SK-N-SH (cell line): ENCODE results near the gene SELPLG. TPM values are rescaled to one million over a fixed set of nuclear protein-coding genes. Genes with fewer than 3 reads are reported as not detected.

Experiments used
- CTCF ChIA-PET: fragments of 300-600, 350-600 bp; formaldehyde crosslinking; extraction: SDS; loops from one replicate; lab custom pipeline; 2021; lab: Yijun Ruan, JAX
- POLR2A ChIA-PET: fragments of 350-600 bp; sonication (Branson Sonifier 250); formaldehyde crosslinking; extraction: SDS; loops from one replicate; lab custom pipeline; 2020; ENCODE audit warnings: antibody characterized with exemption, inconsistent platforms; lab: Yijun Ruan, JAX
- DNase-seq: peaks from one replicate; pipeline ENCODE4 v3.0.0; 2012
- H2AFZ ChIP-seq: fragments of 200-600 bp; sonication (generic); 2 replicates; pipeline ENCODE4 v1.8.1; 2016; ENCODE audit warnings: antibody characterized with exemption, mild to moderate bottlenecking, low read depth
- H3F3A ChIP-seq: fragments of 200-600 bp; sonication (generic); replicated peaks from 2 replicates; pipeline ENCODE3; 2016; ENCODE audit warnings: antibody characterized with exemption, mild to moderate bottlenecking; ENCODE audit not compliant: insufficient read depth
- H3K27ac ChIP-seq, 2 experiments: fragments of 200-500 bp in 1 of 2; fragments of 200-600 bp in 1 of 2; sonication (Bioruptor generic) in 1 of 2; sonication (generic), shearing (Covaris generic) in 1 of 2; 2 replicates each; pipeline versions ENCODE4 v1.5.1 to v1.6.1; 2014 to 2016; ENCODE audit warnings: low read depth in 2 of 2, inconsistent platforms in 1 of 2, low read length in 1 of 2, mild to moderate bottlenecking in 1 of 2, mixed read lengths in 1 of 2
- H3K27me3 ChIP-seq: fragments of 200-600 bp; sonication (generic), shearing (Covaris generic); 2 replicates; pipeline ENCODE4 v1.6.1; 2016; ENCODE audit warnings: mixed run types; ENCODE audit not compliant: insufficient read depth
- H3K36me3 ChIP-seq, 2 experiments: fragments of 200-500 bp in 1 of 2; fragments of 200-600 bp in 1 of 2; sonication (Bioruptor generic) in 1 of 2; sonication (generic) in 1 of 2; replicated peaks in 1 of 2; 2 replicates each; pipeline versions ENCODE3 to v1.5.1; 2014 to 2016; ENCODE audit warnings: low read length in 1 of 2, mild to moderate bottlenecking in 1 of 2; ENCODE audit not compliant: insufficient read depth in 2 of 2, control insufficient read depth in 1 of 2
- H3K4me1 ChIP-seq, 2 experiments: fragments of 200-500 bp in 1 of 2; fragments of 200-600 bp in 1 of 2; sonication (Bioruptor generic) in 1 of 2; sonication (generic), shearing (Covaris generic) in 1 of 2; 2 replicates each; pipeline versions ENCODE4 v1.5.1 to v1.6.1; 2014 to 2016; ENCODE audit warnings: low read depth in 1 of 2, low read length in 1 of 2, mixed run types in 1 of 2; ENCODE audit not compliant: insufficient read depth in 2 of 2, control insufficient read depth in 1 of 2
- H3K4me2 ChIP-seq: fragments of 200-600 bp; sonication (generic), shearing (Covaris generic); 2 replicates; pipeline ENCODE4 v1.6.1; 2017; ENCODE audit warnings: mixed run types
- H3K4me3 ChIP-seq, 2 experiments: fragments of 200-500 bp in 1 of 2; fragments of 200-600 bp in 1 of 2; sonication (Bioruptor generic) in 1 of 2; sonication (generic), shearing (Covaris generic) in 1 of 2; 2 replicates each; pipeline versions ENCODE4 v1.5.1 to v1.8.1; 2014 to 2016; ENCODE audit warnings: low read depth in 2 of 2, inconsistent platforms in 1 of 2, low read length in 1 of 2, mild to moderate bottlenecking in 1 of 2, mixed read lengths in 1 of 2, moderate library complexity in 1 of 2
- H3K79me2 ChIP-seq: fragments of 200-600 bp; sonication (generic); 2 replicates; pipeline ENCODE4 v1.8.1; 2017; ENCODE audit warnings: mild to moderate bottlenecking; ENCODE audit not compliant: insufficient read depth
- H3K9ac ChIP-seq: fragments of 200-600 bp; sonication (generic); 2 replicates; pipeline ENCODE4 v1.6.1; 2017; ENCODE audit warnings: mixed run types
- H3K9me2 ChIP-seq: fragments of 200-600 bp; sonication (generic); 2 replicates; pipeline ENCODE4 v1.6.1; 2017; ENCODE audit warnings: mixed run types
- H3K9me3 ChIP-seq: fragments of 200-600 bp; sonication (generic); 2 replicates; pipeline ENCODE4 v1.6.1; 2017; ENCODE audit warnings: mixed run types, mild to moderate bottlenecking, moderate library complexity
- H4K20me1 ChIP-seq: fragments of 200-600 bp; sonication (generic); 2 replicates; pipeline ENCODE4 v1.6.1; 2017; ENCODE audit warnings: mild to moderate bottlenecking, mixed run types; ENCODE audit not compliant: insufficient read depth
- ELF1 ChIP-seq: IDR thresholded peaks from 2 replicates; pipeline ENCODE4 v1.4.0; 2012
- EZH2phosphoT487 ChIP-seq: fragments of 200-600 bp; sonication (generic); IDR thresholded peaks from 2 replicates; pipeline ENCODE4 v1.6.1; 2017; ENCODE audit warnings: low read depth, mixed run types, mild to moderate bottlenecking, antibody characterized with exemption, moderate library complexity, borderline replicate concordance
- FOSL2 ChIP-seq: IDR thresholded peaks from 2 replicates; pipeline ENCODE4 v1.4.0; 2012; ENCODE audit warnings: low read depth, mild to moderate bottlenecking, moderate library complexity, borderline replicate concordance
- FOXJ3 ChIP-seq: sonication (generic); formaldehyde crosslinking; IDR thresholded peaks from 2 replicates; pipeline ENCODE4 v1.5.1; 2020; ENCODE audit warnings: mild to moderate bottlenecking, missing genetic modification reagents
- FOXM1 ChIP-seq: IDR thresholded peaks from 2 replicates; pipeline ENCODE4 v1.4.0; 2012; ENCODE audit warnings: low read depth, mild to moderate bottlenecking
- GABPA ChIP-seq: IDR thresholded peaks from 2 replicates; pipeline ENCODE4 v1.4.0; 2012; ENCODE audit warnings: low read depth, mild to moderate bottlenecking
- GATA2 ChIP-seq: sonication (generic); formaldehyde crosslinking; IDR thresholded peaks from 2 replicates; pipeline ENCODE4 v1.5.0; 2020; ENCODE audit warnings: mild to moderate bottlenecking, missing genetic modification reagents
- MEF2A ChIP-seq: IDR thresholded peaks from 2 replicates; pipeline ENCODE4 v1.4.0; 2012; ENCODE audit warnings: low read depth, borderline replicate concordance
- MXI1 ChIP-seq: IDR thresholded peaks from 2 replicates; pipeline ENCODE4 v1.6.1; 2012; ENCODE audit warnings: mild to moderate bottlenecking, low read depth, low read length, improper control_type of control experiment
- NFIC ChIP-seq: IDR thresholded peaks from 2 replicates; pipeline ENCODE4 v1.4.0; 2012; ENCODE audit warnings: borderline replicate concordance
- POLR2AphosphoS5 ChIP-seq: IDR thresholded peaks from 2 replicates; pipeline ENCODE4 v1.6.1; 2012; ENCODE audit warnings: low read depth, low read length
- RFX5 ChIP-seq: IDR thresholded peaks from 2 replicates; pipeline ENCODE4 v1.6.1; 2012; ENCODE audit warnings: mild to moderate bottlenecking, improper control_type of control experiment, low read length
- TAF1 ChIP-seq: IDR thresholded peaks from 2 replicates; pipeline ENCODE4 v1.6.1; 2012; ENCODE audit warnings: low read depth, mild to moderate bottlenecking, low read length, moderate library complexity, borderline replicate concordance
- TCF12 ChIP-seq: IDR thresholded peaks from 2 replicates; pipeline ENCODE4 v1.4.0; 2012
- USF2 ChIP-seq: fragments of 150-350 bp; IDR thresholded peaks from 2 replicates; pipeline ENCODE4 v1.6.1; 2017; ENCODE audit warnings: antibody characterized with exemption, low read length, low read depth, borderline replicate concordance
- YY1 ChIP-seq: IDR thresholded peaks from 2 replicates; pipeline ENCODE4 v1.4.0; 2012; ENCODE audit warnings: low read depth, mild to moderate bottlenecking
- WGBS: methylation state at CpG from one replicate; pipeline ENCODE4 v1.1.6; 2017; ENCODE audit warnings: low lambda C conversion rate; 5-methylcytosine and 5-hydroxymethylcytosine counted together
- polyA plus RNA-seq, 3 experiments: library from polyadenylated mRNA; depleted of rRNA; stranded (reverse); fragments of >200 nt; gene quantifications; 2 replicates each; pipeline ENCODE4 v1.2.3, GENCODE V29; 2012
- TF ChIP-seq, protein P1 (sequence below): IDR thresholded peaks from 2 replicates; pipeline ENCODE4 v1.4.0; 2012; ENCODE audit warnings: low read depth
- TF ChIP-seq, protein P2 (sequence below): IDR thresholded peaks from 2 replicates; pipeline ENCODE4 v1.4.0; 2012; ENCODE audit warnings: low read depth, borderline replicate concordance

Gene SELPLG
- polyA plus RNA-seq, 1 of the 3 experiments (the other 2 are of a cell fraction), result 2.8 TPM

DNA sequence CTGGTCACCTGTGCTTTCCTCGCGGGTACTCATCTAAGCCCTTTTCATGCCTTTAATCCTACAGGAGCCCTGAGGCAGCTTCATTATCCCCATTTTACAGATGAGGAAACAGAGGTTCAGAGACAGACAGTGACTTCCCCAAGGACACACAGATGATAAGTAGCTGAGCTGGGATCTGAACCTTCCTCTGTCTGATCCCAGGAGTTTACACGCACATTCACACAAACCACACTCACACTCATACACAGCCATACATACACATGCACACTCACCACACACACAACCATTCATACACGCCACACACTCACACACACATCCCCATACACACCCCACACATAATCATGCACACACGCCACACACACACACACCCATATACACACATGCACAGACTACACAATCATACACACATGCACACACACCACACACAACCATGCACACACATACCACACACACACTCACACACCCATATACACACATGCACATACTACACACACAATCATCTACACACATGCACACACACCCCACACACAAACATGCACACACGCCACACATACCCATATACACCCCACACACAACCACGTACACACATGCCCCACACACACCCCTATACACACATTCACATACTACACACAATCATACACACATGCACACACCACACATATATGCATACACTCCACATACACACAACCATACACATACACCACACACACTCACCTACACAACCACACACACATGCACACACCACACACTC lies 38.6 kb downstream of the SELPLG start (continued):
- TF ChIP-seq NFIC (no peak), FOXM1 (no peak), MEF2A (no peak), ELF1 (no peak), USF2 (no peak)
- TF ChIP-seq, protein P1, sequence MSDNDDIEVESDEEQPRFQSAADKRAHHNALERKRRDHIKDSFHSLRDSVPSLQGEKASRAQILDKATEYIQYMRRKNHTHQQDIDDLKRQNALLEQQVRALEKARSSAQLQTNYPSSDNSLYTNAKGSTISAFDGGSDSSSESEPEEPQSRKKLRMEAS, result no peak
- TF ChIP-seq, protein P2, sequence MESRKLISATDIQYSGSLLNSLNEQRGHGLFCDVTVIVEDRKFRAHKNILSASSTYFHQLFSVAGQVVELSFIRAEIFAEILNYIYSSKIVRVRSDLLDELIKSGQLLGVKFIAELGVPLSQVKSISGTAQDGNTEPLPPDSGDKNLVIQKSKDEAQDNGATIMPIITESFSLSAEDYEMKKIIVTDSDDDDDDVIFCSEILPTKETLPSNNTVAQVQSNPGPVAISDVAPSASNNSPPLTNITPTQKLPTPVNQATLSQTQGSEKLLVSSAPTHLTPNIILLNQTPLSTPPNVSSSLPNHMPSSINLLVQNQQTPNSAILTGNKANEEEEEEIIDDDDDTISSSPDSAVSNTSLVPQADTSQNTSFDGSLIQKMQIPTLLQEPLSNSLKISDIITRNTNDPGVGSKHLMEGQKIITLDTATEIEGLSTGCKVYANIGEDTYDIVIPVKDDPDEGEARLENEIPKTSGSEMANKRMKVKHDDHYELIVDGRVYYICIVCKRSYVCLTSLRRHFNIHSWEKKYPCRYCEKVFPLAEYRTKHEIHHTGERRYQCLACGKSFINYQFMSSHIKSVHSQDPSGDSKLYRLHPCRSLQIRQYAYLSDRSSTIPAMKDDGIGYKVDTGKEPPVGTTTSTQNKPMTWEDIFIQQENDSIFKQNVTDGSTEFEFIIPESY, result no peak

DNA sequence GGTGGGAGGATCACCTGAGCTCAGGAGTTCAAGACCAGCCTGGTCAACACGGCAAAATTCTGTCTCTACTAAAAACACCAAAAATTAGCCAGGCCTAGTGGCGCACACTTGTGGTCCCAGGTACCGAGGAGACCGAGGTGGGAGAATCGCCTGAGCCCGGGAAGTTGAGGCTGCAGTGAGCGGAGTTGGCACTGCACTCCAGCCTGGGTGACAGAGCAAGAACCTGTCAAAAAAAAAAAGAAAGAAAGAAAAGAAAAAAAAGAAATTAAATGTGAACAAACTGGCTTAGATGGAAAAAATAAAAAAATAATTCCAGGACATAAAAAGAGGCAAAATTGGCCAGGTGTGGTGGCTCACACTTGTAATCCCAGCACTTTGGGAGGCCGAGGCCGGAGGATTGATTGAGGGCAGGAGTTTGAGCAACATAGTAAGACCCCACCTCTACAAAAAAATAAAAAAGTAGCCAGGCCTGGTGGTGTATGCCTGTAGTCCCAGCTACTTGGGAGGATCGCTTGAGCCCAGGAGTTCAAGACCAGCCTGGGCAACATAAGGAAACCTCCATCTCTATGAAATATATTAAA lies 39.3 kb downstream of the SELPLG start:
- Histone ChIP-seq H4K20me1 (no peaks in the 10 kb centered on the region), H3F3A (peaks cover 7% of the 10 kb centered on the region), H3K79me2 (no peaks in the 10 kb centered on the region), H3K9me2 (no peaks in the 10 kb centered on the region), H3K9me3 (no peaks in the 10 kb centered on the region), H2AFZ (no peak overlapping the region), H3K36me3 (peaks cover 0 to 2% of the 10 kb centered on the region in 2 experiments), H3K4me1 (peaks cover 0 to 31% of the 10 kb centered on the region in 2 experiments; a peak in 1 of 4 replicates), H3K4me3 (no peak overlapping the region), H3K4me2 (no peak overlapping the region), H3K9ac (no peak overlapping the region), H3K27ac (no peak overlapping the region), H3K27me3 (no peaks in the 10 kb centered on the region)
- POLR2A ChIA-PET, result no interaction called here
- WGBS, result 95% methylated on average over 10 of the region's 10 CpGs
- no peak for DNase-seq
- TF ChIP-seq NFIC (no peak), GABPA (no peak), FOXJ3 (CRISPR knock-in tag) (no peak), TAF1 (no peak), TCF12 (no peak), YY1 (no peak), EZH2phosphoT487 (no peak), GATA2 (CRISPR knock-in tag) (no peak), MXI1 (no peak), RFX5 (no peak), FOSL2 (no peak), ELF1 (no peak), MEF2A (no peak), POLR2AphosphoS5 (no peak)
- TF ChIP-seq, protein P2, result no peak
- CTCF ChIA-PET, result interaction anchor here (1.2 to 4.6 kb wide), 2 partner anchors 23 to 30 kb away, joined by 3 to 23 read pairs; no protein-coding TSS in a partner anchor
